GM12892 (cell line): Measurements from ENCODE around the gene GRPEL1.
"Not testable (repeated sequence)": the region's sequence is repeated elsewhere in the genome, so short reads cannot be mapped to it uniquely, and the experiment has no call there.

Experiments
- POLR2AphosphoS5 ChIP-seq: IDR thresholded peaks from 2 replicates; pipeline ENCODE4 v1.6.1; 2011; ENCODE audit warnings: low read depth, low read length, control low read depth
- TAF1 ChIP-seq: IDR thresholded peaks from 2 replicates; pipeline ENCODE4 v1.6.1; 2011; ENCODE audit warnings: low read depth, mild to moderate bottlenecking, control low read depth, low read length, borderline replicate concordance

DNA sequence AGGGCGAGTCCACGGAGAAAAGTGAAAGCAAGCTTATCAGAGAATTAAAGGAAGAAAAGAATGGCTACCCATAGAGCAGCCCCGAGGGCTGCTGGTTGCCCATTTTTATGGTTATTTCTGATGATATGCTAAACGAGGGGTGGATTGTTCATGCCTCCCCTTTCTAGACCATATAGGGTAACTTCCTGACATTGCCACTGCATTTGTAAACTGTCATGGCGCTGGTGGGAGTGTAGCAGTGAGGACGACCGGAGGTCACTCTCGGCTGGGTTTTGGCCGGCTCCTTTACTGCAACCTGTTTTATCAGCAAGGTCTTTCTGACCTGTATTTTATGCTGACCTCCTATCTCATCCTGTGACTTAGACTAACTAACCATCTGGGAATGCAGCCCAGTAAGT, 16.7 kb upstream of the GRPEL1 start:
- not testable (repeated sequence) for TF ChIP-seq POLR2AphosphoS5, TAF1
